Muscle layer of colon (tissue), 2 donors: ENCODE data around the gene ZCCHC17.

ENCODE experiments used
- H3K27ac ChIP-seq: one replicate; pipeline ENCODE4 v1.7.0; 2013; ENCODE audit warnings: low read depth, mild to moderate bottlenecking, low read length, moderate library complexity
- H3K27me3 ChIP-seq, 2 donors: one replicate each; pipeline ENCODE4 v1.7.0; 2013; ENCODE audit warnings: low read length in 2 of 2, mild to moderate bottlenecking in 2 of 2; ENCODE audit not compliant: insufficient read depth in 2 of 2, control insufficient read depth in 1 of 2
- H3K36me3 ChIP-seq: one replicate; pipeline ENCODE4 v1.7.0; 2013; ENCODE audit warnings: mild to moderate bottlenecking, low read length; ENCODE audit not compliant: insufficient read depth
- H3K4me1 ChIP-seq: one replicate; pipeline ENCODE4 v1.7.0; 2013; ENCODE audit warnings: mild to moderate bottlenecking, low read length; ENCODE audit not compliant: insufficient read depth
- H3K4me3 ChIP-seq, 2 donors: one replicate each; pipeline ENCODE4 v1.7.0; 2013; ENCODE audit warnings: low read length in 2 of 2, low read depth in 1 of 2, mild to moderate bottlenecking in 1 of 2, moderate library complexity in 1 of 2
- H3K9ac ChIP-seq: one replicate; pipeline ENCODE4 v1.7.0; 2013; ENCODE audit warnings: low read length
- H3K9me3 ChIP-seq: one replicate; pipeline ENCODE4 v1.7.0; 2013; ENCODE audit warnings: mild to moderate bottlenecking, low read length
- donor health status: abdominal sarcoma.
- donor health status: Adenocarcinoma of cecum.

ZCCHC17 gene

GRCh38 chr1:31308036-31308435, 11.2 kb downstream of the ZCCHC17 start:
- H3K4me1 ChIP-seq: no peaks in the 10 kb centered on the region
- peaks cover 19% of the 10 kb centered on the region for H3K36me3 ChIP-seq
- H3K27ac ChIP-seq: no peak overlapping the region
- no peaks in the 10 kb centered on the region for H3K9me3 ChIP-seq
- no peak overlapping the region for H3K9ac ChIP-seq
- no peaks in the 10 kb centered on the region for H3K27me3 ChIP-seq
- H3K4me3 ChIP-seq: no peak overlapping the region

GRCh38 chr1:31310198-31310597, 13.4 kb downstream of the ZCCHC17 start:
- Histone ChIP-seq H3K4me3 (no peak overlapping the region), H3K9me3 (no peaks in the 10 kb centered on the region), H3K4me1 (no peaks in the 10 kb centered on the region), H3K9ac (no peak overlapping the region), H3K27me3 (no peaks in the 10 kb centered on the region), H3K36me3 (peaks cover 23% of the 10 kb centered on the region), H3K27ac (no peak overlapping the region)

GRCh38 chr1:31315902-31316301, 19.1 kb downstream of the ZCCHC17 start:
- no peaks in the 10 kb centered on the region for H3K9me3 ChIP-seq
- H3K9ac ChIP-seq: no peak overlapping the region
- no peaks in the 10 kb centered on the region for H3K4me1 ChIP-seq
- H3K27ac ChIP-seq: no peak overlapping the region
- peaks cover 34% of the 10 kb centered on the region for H3K36me3 ChIP-seq
- no peaks in the 10 kb centered on the region for H3K27me3 ChIP-seq
- H3K4me3 ChIP-seq: no peak overlapping the region

GRCh38 chr1:31318146-31318545, 21.3 kb downstream of the ZCCHC17 start:
- H3K9ac ChIP-seq: no peak overlapping the region
- no peak overlapping the region for H3K27ac ChIP-seq
- H3K36me3 ChIP-seq: peaks cover 23% of the 10 kb centered on the region
- no peaks in the 10 kb centered on the region for H3K27me3 ChIP-seq
- no peak overlapping the region for H3K4me3 ChIP-seq
- H3K9me3 ChIP-seq: no peaks in the 10 kb centered on the region
- no peaks in the 10 kb centered on the region for H3K4me1 ChIP-seq

- Histone ChIP-seq H3K27me3 (no peaks in the 10 kb centered on the region), H3K9ac (no peak overlapping the region), H3K4me1 (no peaks in the 10 kb centered on the region), H3K4me3 (no peak overlapping the region), H3K36me3 (peaks cover 24% of the 10 kb centered on the region), H3K27ac (no peak overlapping the region), H3K9me3 (no peaks in the 10 kb centered on the region)
Observed at GRCh38 chr1:31324093-31324492, 27.3 kb downstream of the ZCCHC17 start.

GRCh38 chr1:31324992-31325391, 28.2 kb downstream of the ZCCHC17 start:
- Histone ChIP-seq H3K4me1 (no peaks in the 10 kb centered on the region), H3K9ac (no peak overlapping the region), H3K27me3 (no peaks in the 10 kb centered on the region), H3K9me3 (no peaks in the 10 kb centered on the region), H3K27ac (no peak overlapping the region), H3K36me3 (peaks cover 23% of the 10 kb centered on the region), H3K4me3 (no peak overlapping the region)

- Histone ChIP-seq H3K27me3 (no peaks in the 10 kb centered on the region), H3K9ac (no peak overlapping the region), H3K4me3 (no peak overlapping the region), H3K36me3 (peaks cover 13% of the 10 kb centered on the region), H3K27ac (no peak overlapping the region), H3K4me1 (no peaks in the 10 kb centered on the region), H3K9me3 (no peaks in the 10 kb centered on the region)
Observed at GRCh38 chr1:31326461-31326860, 29.6 kb downstream of the ZCCHC17 start.

GRCh38 chr1:31327381-31327780, 30.5 kb downstream of the ZCCHC17 start:
- H3K4me3 ChIP-seq: no peak overlapping the region
- H3K36me3 ChIP-seq: peaks cover 13% of the 10 kb centered on the region
- no peaks in the 10 kb centered on the region for H3K27me3 ChIP-seq
- no peak overlapping the region for H3K9ac ChIP-seq
- H3K4me1 ChIP-seq: no peaks in the 10 kb centered on the region
- no peaks in the 10 kb centered on the region for H3K9me3 ChIP-seq
- no peak overlapping the region for H3K27ac ChIP-seq

- H3K4me3 ChIP-seq: no peak overlapping the region
- H3K9ac ChIP-seq: no peak overlapping the region
- no peak overlapping the region for H3K27ac ChIP-seq
- H3K4me1 ChIP-seq: no peaks in the 10 kb centered on the region
- H3K9me3 ChIP-seq: no peaks in the 10 kb centered on the region
- peaks cover 8% of the 10 kb centered on the region for H3K36me3 ChIP-seq
- H3K27me3 ChIP-seq: no peaks in the 10 kb centered on the region
Observed at GRCh38 chr1:31335007-31335406, 38.2 kb downstream of the ZCCHC17 start.

GRCh38 chr1:31336687-31337467, 40.0 kb downstream of the ZCCHC17 start:
- H3K9ac ChIP-seq: no peak overlapping the region
- H3K27ac ChIP-seq: no peak overlapping the region
- no peaks in the 10 kb centered on the region for H3K4me1 ChIP-seq
- H3K27me3 ChIP-seq: no peaks in the 10 kb centered on the region
- H3K4me3 ChIP-seq: no peak overlapping the region
- H3K9me3 ChIP-seq: no peaks in the 10 kb centered on the region
- H3K36me3 ChIP-seq: peaks cover 8% of the 10 kb centered on the region

GRCh38 chr1:31344503-31344902, 47.7 kb downstream of the ZCCHC17 start:
- Histone ChIP-seq H3K27me3 (no peaks in the 10 kb centered on the region), H3K9me3 (no peaks in the 10 kb centered on the region), H3K4me1 (no peaks in the 10 kb centered on the region), H3K36me3 (peaks cover 18% of the 10 kb centered on the region), H3K9ac (no peak overlapping the region), H3K27ac (no peak overlapping the region), H3K4me3 (no peak overlapping the region)

- no peak overlapping the region for H3K4me3 ChIP-seq
- H3K4me1 ChIP-seq: no peaks in the 10 kb centered on the region
- H3K27me3 ChIP-seq: no peaks in the 10 kb centered on the region
- no peak overlapping the region for H3K9ac ChIP-seq
- H3K9me3 ChIP-seq: no peaks in the 10 kb centered on the region
- no peak overlapping the region for H3K27ac ChIP-seq
- peaks cover 18% of the 10 kb centered on the region for H3K36me3 ChIP-seq
Observed at GRCh38 chr1:31345635-31346034, 48.8 kb downstream of the ZCCHC17 start.
